Activated T-helper 2 cell treated with anti-CD3 and anti-CD28 coated beads, Interferon-gamma antibody, Interleukin-2, Interleukin-4, amounts not matched to agents 10 μg/mL and 5 μg/mL and 100 μg/mL, durations not matched to agents 14 hours and 24 hours and 36 hours (primary cell): ENCODE measurements around the gene TTLL11. TPM values are rescaled to one million over a fixed set of nuclear protein-coding genes. Genes with fewer than 3 reads are reported as not detected.
"Not testable (repeated sequence)": the region's sequence is repeated elsewhere in the genome, so short reads cannot be mapped to it uniquely, and the experiment has no call there.

Experiments
- DNase-seq: peaks from one replicate; pipeline ENCODE4 v3.0.0; 2021; ENCODE audit warnings: low spot score
- H3K27ac Mint-ChIP-seq: one replicate; pipeline ENCODE4 v1.8.0; 2021; ENCODE audit warnings: mixed read lengths
- H3K27me3 Mint-ChIP-seq: one replicate; pipeline ENCODE4 v1.8.0; 2021; ENCODE audit warnings: low read depth, mixed read lengths
- H3K36me3 Mint-ChIP-seq: one replicate; pipeline ENCODE4 v1.8.0; 2021; ENCODE audit warnings: low read depth, mixed read lengths
- H3K4me1 Mint-ChIP-seq: one replicate; pipeline ENCODE4 v1.8.0; 2021; ENCODE audit warnings: low read depth, mixed read lengths
- H3K4me3 Mint-ChIP-seq: one replicate; pipeline ENCODE4 v1.8.0; 2021; ENCODE audit warnings: low read depth, mild to moderate bottlenecking, moderate library complexity, mixed read lengths
- H3K9me3 Mint-ChIP-seq: one replicate; pipeline ENCODE4 v1.8.0; 2021; ENCODE audit warnings: mixed read lengths
- intact Hi-C: fragments of 100-400 bp; cut with micrococcal nuclease; formaldehyde crosslinking; loops from one replicate; pipeline ENCODE4 v1.15.1; 2023
- total RNA-seq: library from RNA; stranded (reverse); gene quantifications from 2 replicates; pipeline ENCODE4 v1.2.3, GENCODE V29; 2022

The TTLL11 gene
- total RNA-seq, 1 donor from 2014 or later = 2.2 TPM

GRCh38 chr9:121909111-121909510, 184.0 kb downstream of the TTLL11 start:
- Mint-ChIP-seq H3K9me3 (no peaks in the 10 kb centered on the region), H3K27me3 (peaks cover 3% of the 10 kb centered on the region), H3K27ac (no peak overlapping the region), H3K4me3 (no peak overlapping the region), H3K36me3 (no peaks in the 10 kb centered on the region), H3K4me1 (no peaks in the 10 kb centered on the region)
- DNase-seq = no peak
- intact Hi-C loops = no loop called here

DNA sequence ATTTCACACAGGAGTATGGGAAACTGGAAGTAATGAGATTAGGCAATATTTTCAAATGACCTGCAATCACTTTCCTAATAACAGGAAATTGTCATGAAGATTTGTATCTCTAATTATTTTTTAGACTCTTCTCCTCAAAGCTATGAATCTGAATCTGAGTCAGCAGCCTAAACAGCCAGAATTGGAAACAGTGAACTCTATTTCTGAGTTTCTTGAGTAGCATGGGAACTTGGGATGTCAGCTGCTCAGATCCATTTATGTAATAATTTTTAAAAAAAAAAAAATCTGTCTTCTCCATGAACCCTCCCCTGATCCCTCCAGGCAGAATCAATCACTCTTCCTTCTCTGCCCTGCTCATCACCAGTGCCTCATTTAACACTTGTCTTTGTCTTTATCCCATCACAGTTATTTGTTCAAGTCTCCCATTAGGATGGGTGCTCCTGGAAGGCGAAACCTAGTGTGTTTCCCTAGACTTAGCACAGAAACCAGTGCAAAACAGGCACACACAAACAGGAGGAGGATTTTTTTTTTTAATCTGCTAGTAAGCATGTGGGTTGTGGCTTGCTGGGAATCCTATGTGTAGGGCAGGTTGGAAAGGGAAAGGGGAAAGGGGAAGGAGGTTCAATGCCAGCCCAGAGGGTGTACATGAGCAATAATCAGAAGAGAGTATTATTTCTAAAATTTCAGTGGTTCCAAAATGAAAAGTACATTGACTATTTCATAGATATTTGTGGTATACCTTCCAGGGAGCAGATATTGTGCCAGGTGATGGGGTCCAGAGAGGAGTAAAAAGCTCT, 186.8 kb downstream of the TTLL11 start:
- no peaks in the 10 kb centered on the region for H3K9me3 Mint-ChIP-seq
- H3K4me1 Mint-ChIP-seq = no peaks in the 10 kb centered on the region
- intact Hi-C loops = no loop called here
- no peak overlapping the region for H3K4me3 Mint-ChIP-seq
- H3K36me3 Mint-ChIP-seq = no peaks in the 10 kb centered on the region
- H3K27me3 Mint-ChIP-seq = peaks cover 3% of the 10 kb centered on the region
- no peak overlapping the region for H3K27ac Mint-ChIP-seq
- no peak for DNase-seq

- DNase-seq = no peak
- H3K4me3 Mint-ChIP-seq = no peak overlapping the region
- no peaks in the 10 kb centered on the region for H3K4me1 Mint-ChIP-seq
- intact Hi-C loops = no loop called here
- no peak overlapping the region for H3K27ac Mint-ChIP-seq
- no peaks in the 10 kb centered on the region for H3K36me3 Mint-ChIP-seq
- no peaks in the 10 kb centered on the region for H3K27me3 Mint-ChIP-seq
- H3K9me3 Mint-ChIP-seq = no peaks in the 10 kb centered on the region
Observed at GRCh38 chr9:121902461-121903135, 190.5 kb downstream of the TTLL11 start.

DNA sequence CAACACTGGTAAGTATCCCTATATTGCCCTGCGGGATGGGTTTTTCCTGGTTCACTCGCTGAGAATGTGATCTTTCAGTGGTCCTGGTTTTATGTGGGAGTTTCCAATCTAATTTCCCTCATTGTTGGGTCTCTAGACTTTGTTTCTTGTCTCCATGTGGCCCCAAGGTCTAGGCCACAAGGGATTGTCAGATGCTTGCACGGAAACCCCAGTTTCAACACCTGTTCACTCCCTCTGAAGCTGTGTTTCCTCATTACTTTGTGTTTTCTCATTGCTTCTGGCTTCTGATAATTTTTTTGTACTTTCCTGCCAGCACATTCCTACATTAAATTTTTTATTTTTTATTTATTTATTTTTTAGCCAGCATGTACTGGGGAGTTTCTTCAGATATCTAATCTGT, 191.5 kb downstream of the TTLL11 start:
- Mint-ChIP-seq H3K36me3 (no peaks in the 10 kb centered on the region), H3K4me3 (no peak overlapping the region), H3K27me3 (no peaks in the 10 kb centered on the region), H3K9me3 (no peaks in the 10 kb centered on the region), H3K27ac (no peak overlapping the region), H3K4me1 (no peaks in the 10 kb centered on the region)
- intact Hi-C loops = no loop called here
- DNase-seq = no peak

DNA sequence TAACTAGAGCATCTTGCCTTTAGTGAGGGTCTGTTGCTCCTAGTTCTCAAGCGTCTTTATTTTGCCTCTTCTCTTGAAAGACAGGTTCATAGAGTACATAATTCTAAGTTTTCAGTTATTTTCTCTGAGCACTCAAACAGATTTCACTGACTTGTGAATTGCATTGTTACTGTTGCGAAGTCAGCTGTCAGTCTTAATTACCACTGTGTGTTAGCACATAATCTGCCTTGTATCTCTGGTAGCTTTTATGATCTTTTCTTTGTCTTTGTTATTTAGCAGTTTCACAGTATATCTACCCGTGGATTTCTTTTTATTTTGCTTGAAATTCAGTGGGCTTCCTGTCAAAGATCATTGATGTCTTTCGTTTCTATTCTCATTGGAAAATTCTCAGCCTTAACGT, 192.9 kb downstream of the TTLL11 start:
- Mint-ChIP-seq H3K9me3 (no peaks in the 10 kb centered on the region), H3K4me3 (no peak overlapping the region), H3K4me1 (no peaks in the 10 kb centered on the region), H3K27me3 (no peaks in the 10 kb centered on the region), H3K27ac (no peak overlapping the region), H3K36me3 (no peaks in the 10 kb centered on the region)
- intact Hi-C loops = no loop called here
- no peak for DNase-seq

GRCh38 chr9:121898856-121899255, 194.3 kb downstream of the TTLL11 start:
- intact Hi-C loops = no loop called here
- no peaks in the 10 kb centered on the region for H3K9me3 Mint-ChIP-seq
- H3K27me3 Mint-ChIP-seq = no peaks in the 10 kb centered on the region
- H3K36me3 Mint-ChIP-seq = no peaks in the 10 kb centered on the region
- no peak for DNase-seq
- no peaks in the 10 kb centered on the region for H3K4me1 Mint-ChIP-seq
- no peak overlapping the region for H3K4me3 Mint-ChIP-seq
- no peak overlapping the region for H3K27ac Mint-ChIP-seq

DNA sequence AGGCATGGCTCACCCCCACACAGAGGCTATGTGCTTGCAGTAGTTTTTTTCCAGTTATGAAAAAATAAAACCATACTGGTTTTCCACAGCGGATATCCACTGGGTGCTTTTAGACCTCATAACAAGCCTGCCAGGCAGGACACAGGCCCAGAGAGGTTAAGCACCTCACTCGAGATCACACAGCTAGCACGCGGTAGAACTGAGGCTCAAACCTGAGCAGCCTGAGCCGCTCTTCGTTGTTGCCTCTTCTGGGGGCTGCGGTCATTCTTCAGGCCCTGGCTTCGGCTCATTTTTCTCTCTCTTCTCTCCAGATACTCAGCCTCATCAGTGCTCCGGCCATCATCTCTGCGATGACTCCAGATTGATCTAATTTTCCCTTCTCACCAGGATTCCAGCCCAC, 196.0 kb downstream of the TTLL11 start:
- intact Hi-C loops = no loop called here
- H3K9me3 Mint-ChIP-seq = no peaks in the 10 kb centered on the region
- no peak overlapping the region for H3K4me3 Mint-ChIP-seq
- DNase-seq = no peak
- no peaks in the 10 kb centered on the region for H3K4me1 Mint-ChIP-seq
- H3K36me3 Mint-ChIP-seq = no peaks in the 10 kb centered on the region
- H3K27ac Mint-ChIP-seq = no peak overlapping the region
- H3K27me3 Mint-ChIP-seq = no peaks in the 10 kb centered on the region

DNA sequence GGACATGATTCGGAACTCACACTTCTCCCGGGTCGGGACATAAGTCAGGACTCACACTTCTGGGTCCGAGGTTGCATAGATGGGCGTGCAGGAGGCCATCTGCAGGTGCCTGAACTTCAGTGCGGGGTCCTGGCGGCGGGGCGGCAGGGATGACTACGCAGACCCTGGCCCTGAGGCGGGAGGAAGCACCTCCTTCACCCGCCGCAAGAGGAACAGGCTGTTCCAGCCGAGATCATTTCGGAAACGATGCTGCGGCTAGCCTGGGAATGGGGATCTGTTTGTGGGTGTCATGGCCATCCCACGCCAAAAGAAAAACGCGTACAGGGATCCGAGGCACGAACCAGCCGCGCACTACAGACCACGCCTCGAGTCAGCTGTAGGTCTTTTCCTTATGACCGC, 196.6 kb downstream of the TTLL11 start:
- Mint-ChIP-seq H3K27me3 (no peaks in the 10 kb centered on the region), H3K4me3 (no peak overlapping the region), H3K27ac (no peak overlapping the region), H3K9me3 (no peaks in the 10 kb centered on the region), H3K4me1 (no peaks in the 10 kb centered on the region), H3K36me3 (no peaks in the 10 kb centered on the region)
- intact Hi-C loops = no loop called here
- no peak for DNase-seq

DNA sequence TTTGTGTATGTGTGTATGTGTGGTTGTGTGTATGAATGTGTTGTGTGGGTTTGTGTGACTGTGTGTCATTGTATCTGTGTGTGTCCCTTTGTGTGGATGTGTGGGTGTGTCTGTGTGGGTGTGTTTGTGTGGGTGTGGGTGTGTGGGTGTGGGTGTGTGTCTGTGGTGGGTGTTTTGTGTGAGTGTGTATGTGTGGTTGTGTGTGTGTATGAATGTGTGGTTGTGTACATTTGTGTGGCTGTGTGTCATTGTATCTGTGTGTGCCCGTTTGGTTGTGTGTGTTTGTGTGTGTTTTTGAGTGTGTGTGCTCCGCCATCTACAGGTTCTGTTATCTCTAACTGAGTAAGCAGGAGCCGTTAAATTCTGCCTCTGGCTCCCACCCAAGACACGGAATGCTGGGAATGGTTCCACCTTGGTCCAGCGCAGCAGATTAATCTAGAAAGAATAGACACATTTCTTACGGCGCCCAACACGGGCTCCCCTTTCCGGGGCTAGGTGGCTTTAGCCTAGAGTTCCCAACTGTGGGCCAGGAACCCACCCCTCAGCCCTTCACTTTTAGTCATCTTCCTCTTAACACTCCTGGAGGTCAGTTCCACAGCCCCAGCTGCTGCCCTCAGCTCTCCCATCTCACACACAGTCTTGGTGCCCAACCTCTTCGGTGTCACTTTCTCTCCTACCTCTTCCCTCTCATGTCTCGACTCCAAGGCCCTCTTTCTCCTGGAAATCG, 197.1 kb downstream of the TTLL11 start:
- Mint-ChIP-seq H3K4me3 (no peak overlapping the region), H3K36me3 (no peaks in the 10 kb centered on the region), H3K9me3 (no peaks in the 10 kb centered on the region), H3K27me3 (no peaks in the 10 kb centered on the region), H3K4me1 (no peaks in the 10 kb centered on the region), H3K27ac (no peak overlapping the region)
- DNase-seq = no peak
- intact Hi-C loops = no loop called here

DNA sequence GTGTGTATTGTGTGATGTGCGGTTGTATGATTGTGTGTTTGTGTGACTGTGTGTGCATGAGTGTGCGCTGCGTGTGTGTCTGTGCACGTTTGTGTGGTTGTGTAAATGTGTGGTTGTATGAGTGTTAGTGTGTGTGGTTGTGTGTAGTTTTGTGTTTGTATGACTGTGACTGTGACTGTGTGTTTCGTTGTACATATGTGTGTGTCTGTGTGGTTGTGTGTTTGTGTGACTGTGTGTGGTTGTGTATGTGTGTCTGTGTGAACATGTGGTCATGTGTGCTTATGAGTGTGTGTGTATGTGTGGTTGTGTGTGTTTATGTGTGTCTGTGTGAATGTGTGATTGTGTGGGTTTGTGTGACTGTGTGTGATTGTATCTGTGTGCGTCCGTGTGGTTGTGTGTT, 197.8 kb downstream of the TTLL11 start:
- no peaks in the 10 kb centered on the region for H3K27me3 Mint-ChIP-seq
- intact Hi-C loops = no loop called here
- peaks cover 2% of the 10 kb centered on the region for H3K4me1 Mint-ChIP-seq
- H3K4me3 Mint-ChIP-seq = no peak overlapping the region
- no peaks in the 10 kb centered on the region for H3K36me3 Mint-ChIP-seq
- H3K27ac Mint-ChIP-seq = no peak overlapping the region
- DNase-seq = no peak
- H3K9me3 Mint-ChIP-seq = no peaks in the 10 kb centered on the region

DNA sequence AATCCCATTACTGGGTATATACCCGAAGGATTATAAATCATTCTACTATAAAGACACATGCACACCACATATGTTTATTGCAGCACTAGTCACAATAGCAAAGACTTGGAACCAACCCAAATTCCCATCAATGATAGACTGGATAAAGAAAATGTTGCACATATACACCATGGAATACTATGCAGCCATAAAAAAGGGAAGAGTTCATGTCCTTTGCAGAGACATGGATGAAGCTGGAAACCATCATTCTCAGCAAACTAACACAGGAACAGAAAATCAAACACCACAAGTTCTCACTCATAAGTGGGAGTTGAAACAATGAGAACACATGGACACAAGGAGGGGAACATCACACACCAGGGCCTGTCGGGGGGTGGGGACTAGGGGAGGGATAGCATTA, 198.7 kb downstream of the TTLL11 start:
- not testable (repeated sequence) for H3K4me1 Mint-ChIP-seq, H3K27me3 Mint-ChIP-seq, DNase-seq, H3K9me3 Mint-ChIP-seq, H3K4me3 Mint-ChIP-seq, H3K36me3 Mint-ChIP-seq, H3K27ac Mint-ChIP-seq
- intact Hi-C loops = loop anchor here (5.0 kb wide), 1 partner anchor 158 kb away; no protein-coding TSS in a partner anchor

DNA sequence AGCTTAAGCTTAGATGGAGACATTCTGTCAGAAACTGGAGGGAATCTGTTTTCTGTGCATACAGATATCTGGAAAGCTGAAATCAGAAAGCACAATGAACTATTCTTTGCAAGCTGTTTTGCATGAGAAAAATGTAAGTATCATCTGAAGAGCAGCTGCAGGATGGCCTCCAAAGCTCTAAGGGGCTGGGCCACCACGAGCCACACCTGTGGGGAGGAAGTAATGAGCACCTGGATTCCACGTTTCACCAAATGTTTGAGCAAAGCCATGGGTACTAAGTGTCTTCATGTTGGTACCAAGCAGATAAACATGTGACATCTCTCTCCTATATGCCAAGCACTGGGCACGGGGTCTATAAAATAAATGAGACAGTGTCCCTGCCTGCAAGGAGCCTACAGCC, 199.3 kb downstream of the TTLL11 start:
- H3K27me3 Mint-ChIP-seq = no peaks in the 10 kb centered on the region
- DNase-seq = no peak
- H3K4me1 Mint-ChIP-seq = peaks cover 6% of the 10 kb centered on the region
- no peaks in the 10 kb centered on the region for H3K9me3 Mint-ChIP-seq
- intact Hi-C loops = loop anchor here (5.0 kb wide), 1 partner anchor 159 kb away; no protein-coding TSS in a partner anchor
- no peak overlapping the region for H3K27ac Mint-ChIP-seq
- H3K36me3 Mint-ChIP-seq = no peaks in the 10 kb centered on the region
- H3K4me3 Mint-ChIP-seq = no peak overlapping the region

DNA sequence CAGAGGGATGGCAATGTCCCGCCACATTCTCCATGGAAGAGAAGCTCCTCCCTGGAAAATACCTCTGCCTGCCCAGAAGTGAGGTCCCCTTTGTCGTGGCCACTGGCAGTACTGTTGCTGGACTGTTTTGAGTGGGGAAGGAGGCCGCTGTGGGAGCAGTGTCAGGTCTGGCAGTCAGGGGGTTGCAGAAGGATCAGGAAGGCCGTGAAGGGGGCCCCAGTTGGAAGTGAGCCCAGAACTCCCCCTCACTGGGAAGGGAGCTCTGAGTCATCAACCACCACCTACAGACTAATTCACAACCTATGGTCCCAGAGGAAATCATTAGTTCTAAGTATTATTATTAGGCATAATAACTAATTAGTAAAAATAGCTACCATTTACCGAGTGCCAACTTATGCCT, 200.4 kb downstream of the TTLL11 start:
- Mint-ChIP-seq H3K4me3 (no peak overlapping the region), H3K27ac (no peak overlapping the region), H3K36me3 (no peaks in the 10 kb centered on the region), H3K4me1 (peaks cover 10% of the 10 kb centered on the region), H3K9me3 (no peaks in the 10 kb centered on the region), H3K27me3 (no peaks in the 10 kb centered on the region)
- intact Hi-C loops = loop anchor here (5.0 kb wide), 1 partner anchor 160 kb away; no protein-coding TSS in a partner anchor
- DNase-seq = no peak
